GM10248 (cell line): ENCODE results near the gene CCDC137.
A peak's percentile ranks its signal among the peaks of the same experiment; 100 is the strongest.

Experiments
- CTCF ChIA-PET: fragments of 300-600 bp; sonication (Branson Sonifier 250); formaldehyde crosslinking; extraction: SDS; loops from one replicate; lab custom pipeline; 2021; ENCODE audit warnings: antibody characterized with exemption; lab: Yijun Ruan, JAX
- POLR2A ChIA-PET: fragments of 350-650 bp; sonication (Branson Sonifier 250); formaldehyde crosslinking; extraction: SDS; loops from one replicate; lab custom pipeline; 2020; ENCODE audit warnings: antibody characterized with exemption; lab: Yijun Ruan, JAX
- DNase-seq: peaks from one replicate; pipeline ENCODE4 v3.0.0; 2012; ENCODE audit errors: extremely low spot score
- CTCF ChIP-seq: IDR thresholded peaks from 2 replicates; pipeline ENCODE4 v1.5.1; 2012; ENCODE audit warnings: mild to moderate bottlenecking, low read depth; ENCODE audit errors: extremely low read depth, missing control alignments, control extremely low read depth

The CCDC137 gene

GRCh38 chr17:81648707-81649085 lies 17.8 kb upstream of the CCDC137 start:
- ChIA-PET CTCF (no interaction called here), POLR2A (no interaction called here)
- no peak for TF ChIP-seq CTCF
- no peak for DNase-seq

- ChIA-PET POLR2A (no interaction called here), CTCF (interaction anchor here (1.0 to 1.5 kb wide), 2 partner anchors 32 to 50 kb away, joined by 3 to 5 read pairs; no protein-coding TSS in a partner anchor)
- no peak for DNase-seq
- no peak for TF ChIP-seq CTCF
Measured at GRCh38 chr17:81650951-81651350, 15.6 kb upstream of the CCDC137 start.

GRCh38 chr17:81651692-81652091 lies 14.8 kb upstream of the CCDC137 start:
- no peak for DNase-seq
- POLR2A ChIA-PET, result no interaction called here
- no peak for TF ChIP-seq CTCF
- CTCF ChIA-PET, result no interaction called here

- no peak for TF ChIP-seq CTCF
- POLR2A ChIA-PET, result no interaction called here
- CTCF ChIA-PET, result no interaction called here
- DNase-seq, result peak; percentile 75
Measured at GRCh38 chr17:81652906-81653771, 13.4 kb upstream of the CCDC137 start.

- TF ChIP-seq CTCF, result no peak
- DNase-seq, result no peak
- ChIA-PET CTCF (interaction anchor here (1.5 kb wide), 2 partner anchors 9 to 10 kb away, joined by 4 to 5 read pairs; partner anchors contain the start of genes CCDC137 and OXLD1), POLR2A (interaction anchor here (0.6 kb wide), 1 partner anchor 20 kb away, joined by 3 read pairs; no protein-coding TSS in a partner anchor)
Measured at GRCh38 chr17:81655378-81656117, 11.0 kb upstream of the CCDC137 start.

- ChIA-PET CTCF (interaction anchor here (1.3 to 1.5 kb wide), 3 partner anchors 10 to 53 kb away, joined by 3 to 5 read pairs (median 4); partner anchors contain the start of genes CCDC137 and OXLD1), POLR2A (no interaction called here)
- no peak for TF ChIP-seq CTCF
- DNase-seq, result no peak
Measured at GRCh38 chr17:81656118-81656743, 10.3 kb upstream of the CCDC137 start, which contains the start of gene PDE6G. PDE6G (minus strand) TSS chr17:81656542; CDS start chr17:81653305, 3,237 bp downstream.
